ENCODE data around the gene PMS1.

GRCh38 chr2:189756311-189756952 is 27.8 kb upstream of the PMS1 start:
- TF ChIP-seq CTCF (IDR thresholded peaks at IDR 0.05; ENCODE audit: insufficient read depth, low read length): no peak
- TF ChIP-seq POLR2AphosphoS5 (IDR thresholded peaks at IDR 0.05; ENCODE audit: low read depth): no peak
